ENCODE results near the gene CNTN6. TPM values are rescaled to one million over a fixed set of nuclear protein-coding genes. Genes with fewer than 3 reads are reported as not detected.

Gene CNTN6
- total RNA-seq, 1 donor from 2014 or later: not detected

DNA sequence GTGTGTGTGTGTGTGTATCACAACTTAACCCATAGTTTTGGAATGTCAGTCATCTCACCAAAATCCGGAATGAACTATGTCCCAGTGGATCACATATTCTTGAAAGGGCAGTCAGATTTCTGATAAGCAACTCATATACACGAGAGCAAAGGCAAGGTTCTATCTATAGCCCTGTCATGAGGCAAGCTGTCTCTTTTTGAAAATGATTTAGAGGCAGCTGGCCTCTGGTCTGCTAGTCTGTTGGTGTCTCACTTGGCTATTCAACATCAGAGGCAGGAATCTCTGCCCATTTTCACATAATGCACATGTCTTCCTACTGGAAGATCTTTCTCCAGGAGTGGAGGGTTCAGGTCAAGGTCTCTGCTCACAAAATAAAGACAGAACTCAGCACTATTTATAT lies 79.8 kb downstream of the CNTN6 start:
- DNase-seq (ENCODE audit: low spot score): no peak

DNA sequence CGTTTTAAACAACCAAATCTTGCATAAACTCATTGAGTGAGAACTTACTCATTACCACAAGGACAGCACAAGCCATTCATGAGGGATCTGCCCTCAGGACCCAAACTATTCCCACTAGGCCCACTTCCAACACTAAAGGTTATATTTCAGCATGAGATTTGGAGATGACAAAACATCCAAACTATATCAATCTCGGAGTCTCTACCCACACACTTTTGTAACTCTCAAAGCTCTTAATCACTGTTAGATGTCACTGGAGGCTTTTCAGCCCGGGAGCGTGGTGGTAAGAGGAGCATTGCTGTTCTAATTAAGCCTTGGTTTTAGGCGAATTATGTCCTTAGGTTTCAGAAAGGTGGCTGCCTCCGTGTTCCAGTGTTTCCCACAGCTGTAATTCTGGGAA lies 86.3 kb downstream of the CNTN6 start:
- DNase-seq (ENCODE audit: low spot score): no peak

DNA sequence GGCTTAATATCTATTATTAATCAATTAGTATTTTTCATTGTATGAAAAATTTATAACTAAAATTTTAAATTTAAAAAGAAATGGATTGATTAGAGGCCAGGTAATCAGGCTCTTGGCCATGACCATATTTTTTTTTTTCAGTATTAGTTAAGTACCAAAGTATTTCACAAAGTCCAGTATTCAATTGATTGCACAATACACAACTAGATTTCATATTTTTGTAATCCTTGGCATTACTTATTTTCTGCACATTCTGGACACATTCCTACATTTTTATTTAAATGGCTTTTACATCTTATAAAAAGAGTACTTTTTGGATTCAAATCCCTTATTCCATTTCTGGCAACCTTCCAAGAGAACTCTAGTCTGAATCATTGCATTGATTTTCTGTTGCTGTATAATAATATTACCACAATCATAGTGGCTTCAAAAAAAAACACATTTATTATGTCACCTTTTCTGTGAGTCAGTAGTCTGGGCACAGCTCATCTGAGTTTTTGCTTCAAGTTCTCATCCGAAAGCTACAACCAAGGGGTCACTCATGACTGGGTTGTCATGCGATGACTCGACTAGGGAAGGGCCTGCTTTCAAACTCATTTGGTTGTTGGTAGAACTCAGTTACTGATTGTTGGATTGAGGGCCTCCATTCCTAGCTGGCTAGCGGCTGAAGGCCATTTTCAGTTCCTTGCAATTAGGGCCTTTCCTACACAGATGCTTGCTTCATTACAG lies 90.7 kb downstream of the CNTN6 start:
- no peak for DNase-seq (ENCODE audit: low spot score)

DNA sequence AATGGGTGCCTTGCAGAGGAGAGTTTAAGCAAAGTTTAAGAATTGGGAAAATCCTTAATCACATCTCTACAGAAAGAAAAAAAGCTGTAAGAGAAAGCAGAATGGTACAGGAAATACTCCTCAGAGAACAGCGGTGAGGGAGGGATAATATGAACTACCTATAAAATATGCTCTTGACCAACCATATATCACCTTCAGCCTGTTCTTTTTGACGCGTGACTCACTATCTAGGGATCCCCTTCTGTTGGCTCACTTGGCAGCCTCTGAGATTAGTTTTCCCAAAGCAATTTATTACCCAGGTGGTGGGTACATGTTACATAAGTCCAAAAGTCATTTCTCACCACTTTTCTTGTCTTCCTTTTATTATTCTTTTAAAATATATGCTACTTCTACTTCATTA lies 97.7 kb downstream of the CNTN6 start:
- no peak for DNase-seq (ENCODE audit: low spot score)

DNA sequence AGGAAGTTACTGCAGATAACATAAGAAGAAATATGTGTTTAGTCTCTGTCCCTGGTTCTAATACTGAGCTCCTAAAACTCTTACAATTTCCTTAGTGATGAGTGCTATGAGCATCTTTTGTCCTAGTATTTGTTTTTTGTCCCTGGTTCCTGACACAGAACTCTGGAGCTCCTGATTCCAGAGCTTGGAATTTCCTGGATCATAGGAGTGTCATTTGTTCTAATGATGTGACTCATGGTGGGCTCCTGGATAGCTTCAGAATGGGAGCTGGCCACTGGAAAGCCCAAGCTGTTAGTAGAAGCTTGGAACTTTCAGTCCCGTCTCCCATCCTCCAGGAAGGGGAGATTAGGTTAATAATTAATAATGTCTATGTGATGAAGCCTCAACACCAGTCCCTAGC lies 98.2 kb downstream of the CNTN6 start:
- no peak for DNase-seq (ENCODE audit: low spot score)

DNA sequence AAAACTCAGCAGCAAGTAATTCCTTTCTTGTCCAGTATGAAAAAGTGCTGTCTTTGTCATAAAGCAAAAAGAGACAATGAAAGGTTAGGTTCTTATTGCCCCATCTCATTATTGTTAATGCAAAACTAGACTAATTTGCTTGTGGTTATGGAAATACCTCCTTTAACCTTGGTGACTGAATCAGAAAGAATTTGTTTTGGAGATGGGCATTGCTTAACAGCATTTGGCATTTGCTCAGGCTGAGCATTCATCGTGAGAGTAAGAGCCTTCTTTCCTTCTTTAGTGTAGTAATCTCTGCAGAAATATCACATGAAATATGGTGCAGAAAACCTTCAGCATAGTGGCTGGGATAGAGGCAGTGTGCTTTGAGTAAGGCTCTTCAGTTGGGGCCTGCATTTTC lies 103.1 kb downstream of the CNTN6 start:
- DNase-seq (ENCODE audit: low spot score): no peak

DNA sequence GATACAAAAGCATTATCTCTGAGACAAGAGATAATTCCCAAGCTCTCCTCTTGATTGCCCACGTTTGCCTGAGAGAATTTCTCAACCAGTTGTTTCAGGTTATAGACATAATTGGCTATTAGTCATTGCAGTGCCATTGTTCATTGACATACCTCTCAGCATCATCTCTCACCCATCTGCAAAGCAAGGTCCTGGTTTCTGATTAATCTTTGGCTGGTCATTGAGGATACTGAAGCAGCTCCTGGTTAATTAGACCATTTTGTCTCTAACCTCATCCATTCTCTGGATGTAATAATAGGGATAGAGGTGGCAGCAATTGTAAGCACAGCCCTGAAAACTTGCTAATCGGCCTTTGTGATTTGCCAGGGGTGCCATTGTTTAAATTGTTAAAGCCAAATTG lies 104.2 kb downstream of the CNTN6 start:
- DNase-seq (ENCODE audit: low spot score): no peak

DNA sequence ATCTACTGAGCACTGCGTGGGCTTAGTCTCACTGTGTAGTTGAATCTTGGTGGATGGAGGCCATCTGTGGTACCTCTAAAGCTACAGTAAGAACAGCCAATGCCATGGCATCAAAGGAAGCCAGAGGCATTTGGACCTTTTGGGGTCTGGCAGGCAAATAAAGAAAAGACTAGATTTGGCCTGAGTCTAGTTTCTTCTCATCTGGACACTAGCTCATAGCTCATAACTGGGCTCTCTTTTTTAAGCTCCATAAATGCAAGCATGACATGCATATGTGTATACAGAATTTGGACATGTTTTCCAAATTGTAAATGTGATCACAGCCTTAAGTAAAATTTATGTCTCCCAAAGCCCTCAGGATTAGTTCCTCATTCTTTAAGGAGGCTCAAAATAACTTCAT lies 107.5 kb downstream of the CNTN6 start:
- no peak for DNase-seq (ENCODE audit: low spot score)

DNA sequence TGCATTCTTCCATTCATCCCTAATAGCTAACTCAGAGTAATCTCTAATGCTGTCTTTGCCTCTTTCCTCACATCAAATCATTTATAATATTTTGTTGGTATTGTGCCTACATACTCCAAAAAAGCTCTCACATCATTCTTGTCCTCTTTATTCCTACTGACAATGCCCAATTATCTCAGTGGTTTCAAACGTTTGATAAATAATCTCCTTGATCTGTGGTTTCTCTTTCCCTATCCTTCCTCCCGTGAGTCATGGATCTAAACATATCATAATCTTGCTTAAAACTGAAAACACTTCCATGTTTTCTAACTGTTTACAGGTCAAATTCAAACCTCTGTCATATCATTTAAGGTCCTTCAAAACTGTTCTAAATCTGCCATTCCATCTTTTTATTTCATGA lies 115.1 kb downstream of the CNTN6 start:
- no peak for DNase-seq (ENCODE audit: low spot score)

DNA sequence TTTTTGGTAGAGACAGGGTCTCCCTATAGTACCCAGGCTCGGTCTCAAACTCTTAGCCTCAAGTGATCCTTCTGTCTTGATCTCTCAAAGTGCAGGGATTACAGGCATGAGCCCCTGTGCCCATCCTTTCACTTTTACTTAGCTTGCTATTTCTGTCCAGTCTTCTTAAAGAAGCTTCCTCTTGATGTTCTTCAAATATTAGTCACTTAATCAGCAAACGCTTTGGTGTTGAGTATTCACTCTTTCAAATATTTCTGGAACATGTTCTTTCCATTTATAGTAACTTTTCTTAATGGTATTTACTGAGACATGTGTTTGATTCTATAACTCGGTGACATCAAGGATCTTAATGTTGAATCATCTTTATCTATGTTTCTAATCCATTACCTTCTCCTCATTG lies 122.1 kb downstream of the CNTN6 start:
- DNase-seq (ENCODE audit: low spot score): no peak

DNA sequence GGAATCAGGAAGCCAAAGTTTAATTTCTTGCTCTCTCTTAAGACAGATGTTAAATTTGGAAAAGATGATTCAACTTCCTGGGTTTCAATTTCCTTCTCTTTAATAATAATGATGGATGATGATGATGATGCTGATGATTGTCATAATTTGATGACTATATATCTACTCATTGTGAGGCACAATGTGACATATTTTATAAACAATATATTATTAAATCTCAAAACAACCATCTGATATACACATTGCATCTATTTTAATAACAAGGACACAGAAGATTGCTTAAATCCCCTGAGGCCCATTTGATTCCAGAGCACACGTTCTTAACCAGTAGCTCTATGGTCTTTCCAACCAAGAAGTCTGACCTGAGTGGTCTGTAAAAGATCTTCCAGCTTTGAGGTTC lies 124.0 kb downstream of the CNTN6 start:
- DNase-seq (ENCODE audit: low spot score): no peak

DNA sequence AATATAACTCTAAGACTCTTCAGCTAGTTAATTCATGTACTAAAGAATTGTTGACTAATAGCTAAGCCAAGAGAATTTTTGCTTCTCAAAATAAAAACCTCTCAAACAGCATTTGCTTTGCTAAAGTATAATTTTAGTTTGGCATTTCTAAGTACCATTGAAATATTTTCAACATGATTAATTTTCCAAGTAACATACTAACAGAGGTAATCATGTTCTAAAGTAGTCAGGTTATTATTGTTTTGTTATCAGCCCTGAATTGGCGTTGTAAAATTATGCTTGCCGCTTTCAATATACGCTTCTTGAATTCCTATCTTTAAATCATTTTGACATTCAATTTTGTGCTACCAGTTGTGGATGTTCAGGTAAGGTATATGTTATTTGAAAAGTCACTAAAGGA lies 134.3 kb downstream of the CNTN6 start:
- no peak for DNase-seq (ENCODE audit: low spot score)

DNA sequence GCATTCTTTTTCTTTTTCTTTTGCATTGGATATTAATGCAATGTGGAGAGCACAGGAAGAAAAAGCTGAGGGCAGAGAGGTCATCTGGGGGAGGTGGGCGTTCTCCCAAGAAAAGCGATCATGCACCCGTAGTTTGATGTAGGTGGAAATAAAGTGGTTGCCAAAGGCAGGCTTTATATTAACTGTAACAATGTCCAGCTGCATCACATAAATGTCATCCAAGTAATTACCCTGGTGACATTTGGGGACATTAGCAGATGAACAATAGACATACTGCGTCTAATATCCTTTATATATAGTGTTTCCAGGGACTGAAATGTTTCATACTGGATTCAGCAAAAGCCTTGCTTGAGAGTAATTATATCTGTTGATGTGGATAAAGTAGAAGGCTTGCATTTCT lies 135.5 kb downstream of the CNTN6 start:
- no peak for DNase-seq (ENCODE audit: low spot score)

DNA sequence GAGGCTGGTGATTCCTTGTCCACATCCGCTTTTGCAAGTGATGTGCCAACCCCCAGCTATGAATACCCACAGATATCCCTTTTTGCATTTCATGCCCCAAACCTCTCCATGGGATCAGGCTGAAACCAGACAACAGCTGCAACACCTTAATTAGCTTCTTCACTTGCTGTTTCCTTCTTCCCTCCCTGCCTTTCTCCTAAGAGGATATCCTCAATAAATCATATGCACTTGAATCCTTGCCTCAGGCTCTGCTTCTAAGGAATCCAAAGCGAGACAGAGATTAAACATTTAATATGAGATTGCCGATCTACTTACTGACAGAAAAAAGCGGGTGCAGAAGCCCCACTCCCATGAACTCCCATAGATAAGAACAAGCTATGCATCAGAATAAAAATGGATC lies 138.1 kb downstream of the CNTN6 start:
- DNase-seq (ENCODE audit: low spot score): no peak

DNA sequence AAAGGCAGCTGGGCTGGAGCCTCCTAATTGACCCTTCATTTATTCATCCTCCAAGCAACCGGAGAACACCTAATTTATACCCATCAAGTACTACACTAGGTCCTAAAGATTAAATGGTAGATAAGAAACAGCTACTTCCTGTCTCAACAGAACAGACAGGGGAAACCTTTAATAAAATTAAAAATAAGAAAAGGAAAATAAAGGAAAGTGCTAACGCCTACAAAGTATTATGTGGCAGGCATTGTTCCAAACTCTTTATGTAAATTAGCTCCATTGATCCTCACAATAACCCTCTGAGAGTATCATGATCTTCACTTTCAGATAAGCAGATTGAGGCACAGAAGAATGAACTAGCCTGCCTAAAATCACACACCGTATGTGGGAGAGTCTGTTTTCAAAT lies 139.5 kb downstream of the CNTN6 start:
- DNase-seq (ENCODE audit: low spot score): no peak

DNA sequence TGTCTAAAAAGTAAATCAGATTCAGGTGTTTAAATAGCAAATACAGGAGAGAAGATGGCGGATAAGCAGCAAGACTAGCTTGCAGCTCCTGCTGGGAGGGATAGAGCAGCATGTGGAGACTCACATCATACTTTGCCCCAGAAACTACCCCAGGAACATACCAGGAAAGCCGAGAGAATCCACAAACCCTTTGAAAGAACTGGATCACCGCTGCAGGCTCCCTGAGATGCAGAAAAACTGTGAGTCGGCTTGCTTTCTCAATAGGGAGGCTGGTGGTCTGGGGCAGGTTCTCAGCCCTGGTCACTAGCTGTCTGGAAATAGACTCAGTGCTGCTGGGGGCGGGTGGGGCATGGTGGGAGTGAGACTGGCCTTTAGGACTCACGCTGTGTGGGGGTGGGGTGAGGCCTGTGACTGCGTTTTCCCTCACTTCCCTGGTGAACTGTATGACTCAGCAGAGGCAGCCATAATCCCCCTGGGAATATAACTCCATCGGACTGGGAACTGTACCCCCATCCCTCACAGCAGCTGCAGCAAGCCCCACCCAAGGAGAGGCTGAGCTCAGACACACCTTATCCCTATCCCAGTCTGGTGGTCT lies 142.8 kb downstream of the CNTN6 start:
- DNase-seq (ENCODE audit: low spot score): no peak

DNA sequence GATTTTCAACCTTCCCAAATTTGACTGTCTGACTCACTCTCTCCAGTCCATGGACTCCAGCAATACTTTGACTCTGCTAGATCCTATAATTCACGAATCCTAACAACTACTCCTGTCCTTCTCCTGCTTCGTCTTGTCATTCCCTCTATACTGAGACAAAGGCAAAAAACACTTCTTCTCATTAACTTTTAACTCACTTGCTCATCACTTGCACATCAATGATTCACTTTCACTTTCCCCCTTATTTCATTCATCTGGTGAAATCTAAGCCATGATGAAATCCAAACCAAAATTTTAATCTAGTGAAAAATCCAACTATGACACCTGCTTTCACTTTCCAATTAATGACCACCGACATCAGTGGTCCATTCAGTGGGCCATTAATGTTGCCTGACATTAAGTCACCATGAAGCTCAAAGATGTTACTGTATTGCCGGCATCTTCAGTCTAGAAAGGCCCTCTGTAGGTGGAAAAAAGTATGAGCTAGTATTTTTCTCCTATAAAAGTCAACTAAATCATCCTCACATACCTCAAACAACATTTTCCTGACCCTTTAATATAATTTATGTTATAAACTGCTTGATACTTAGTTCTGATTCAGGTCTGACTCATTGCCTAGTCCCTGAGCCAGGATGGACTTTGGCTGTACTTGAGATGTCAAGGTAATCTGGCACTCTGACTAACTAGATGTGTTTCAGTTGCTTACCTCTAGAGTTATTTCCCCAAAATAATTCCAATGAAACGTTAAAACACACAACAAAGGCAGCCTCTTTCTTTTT lies 158.6 kb downstream of the CNTN6 start:
- no peak for DNase-seq (ENCODE audit: low spot score)

DNA sequence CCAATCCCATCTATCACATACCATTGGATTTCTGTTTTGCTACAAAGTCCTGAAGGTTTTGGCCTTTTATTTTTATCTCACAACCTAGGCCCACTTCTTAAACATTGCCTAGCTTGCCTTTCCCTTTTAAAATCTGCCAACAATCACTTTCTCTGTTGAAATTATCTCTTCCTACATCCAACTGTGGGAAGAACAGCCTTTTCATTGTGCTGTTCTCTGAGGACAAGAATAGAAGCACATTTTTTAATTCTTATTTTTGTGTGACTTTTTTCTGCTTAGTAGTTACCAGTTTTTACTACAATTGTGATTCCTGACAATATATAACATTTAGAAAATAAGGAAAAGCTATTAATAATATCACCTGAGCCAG lies 159.2 kb downstream of the CNTN6 start:
- no peak for DNase-seq (ENCODE audit: low spot score)

DNA sequence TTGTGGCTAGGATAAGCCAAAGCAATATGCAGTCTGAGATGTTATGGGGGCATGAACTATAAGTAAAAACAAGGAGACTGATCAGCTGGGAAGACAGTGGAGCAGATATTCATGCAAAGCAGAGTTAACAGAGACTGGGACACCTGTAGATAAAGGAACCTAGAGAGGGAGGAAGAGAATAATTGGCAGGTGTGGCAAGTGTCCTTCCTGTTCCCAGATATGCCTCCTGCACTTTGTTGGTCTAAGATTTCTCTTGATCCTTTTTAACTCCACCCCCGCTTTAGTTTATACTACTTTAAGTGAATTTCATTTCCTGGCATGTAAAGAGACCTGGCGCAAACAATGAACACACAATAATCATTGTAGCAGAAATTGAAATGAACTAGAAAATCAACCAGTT lies 169.4 kb downstream of the CNTN6 start:
- no peak for DNase-seq (ENCODE audit: low spot score)

DNA sequence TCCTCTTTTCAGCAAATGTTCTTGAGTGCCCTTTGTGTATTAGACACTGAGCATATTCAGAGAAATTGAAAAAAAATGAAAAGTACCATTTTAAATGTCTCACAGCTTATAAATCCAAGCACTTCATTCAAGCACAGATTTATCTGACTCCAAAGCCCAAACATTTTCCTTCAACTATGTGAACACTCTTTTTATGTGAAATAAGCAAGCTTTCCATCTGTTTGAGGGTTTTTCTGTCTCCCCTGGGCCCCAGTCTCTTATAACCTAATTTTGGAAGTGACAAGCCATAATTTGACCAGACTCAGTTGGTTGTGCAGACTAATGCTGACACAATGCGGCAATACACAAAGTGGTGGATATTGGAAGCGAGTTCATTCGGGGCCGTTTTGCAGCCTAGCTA lies 170.3 kb downstream of the CNTN6 start:
- no peak for DNase-seq (ENCODE audit: low spot score)

DNA sequence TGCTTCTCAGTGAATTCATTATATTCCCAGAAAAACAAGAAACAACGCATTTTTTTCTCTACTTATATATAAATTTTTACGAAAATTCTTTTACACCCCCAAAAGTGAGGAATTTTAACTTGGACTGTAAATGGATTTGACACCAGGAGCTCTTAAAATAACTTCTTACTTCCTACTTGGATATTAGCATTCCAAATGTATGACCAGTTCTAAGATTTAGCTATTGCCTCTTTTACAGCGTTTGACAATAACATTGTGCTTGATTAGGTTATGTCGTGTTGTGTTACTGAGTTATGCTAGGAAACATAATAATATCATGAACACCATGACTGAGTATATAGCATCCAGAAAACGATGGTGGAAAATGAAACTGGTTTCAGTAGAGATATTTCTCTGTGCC lies 177.0 kb downstream of the CNTN6 start:
- DNase-seq (ENCODE audit: low spot score): no peak

DNA sequence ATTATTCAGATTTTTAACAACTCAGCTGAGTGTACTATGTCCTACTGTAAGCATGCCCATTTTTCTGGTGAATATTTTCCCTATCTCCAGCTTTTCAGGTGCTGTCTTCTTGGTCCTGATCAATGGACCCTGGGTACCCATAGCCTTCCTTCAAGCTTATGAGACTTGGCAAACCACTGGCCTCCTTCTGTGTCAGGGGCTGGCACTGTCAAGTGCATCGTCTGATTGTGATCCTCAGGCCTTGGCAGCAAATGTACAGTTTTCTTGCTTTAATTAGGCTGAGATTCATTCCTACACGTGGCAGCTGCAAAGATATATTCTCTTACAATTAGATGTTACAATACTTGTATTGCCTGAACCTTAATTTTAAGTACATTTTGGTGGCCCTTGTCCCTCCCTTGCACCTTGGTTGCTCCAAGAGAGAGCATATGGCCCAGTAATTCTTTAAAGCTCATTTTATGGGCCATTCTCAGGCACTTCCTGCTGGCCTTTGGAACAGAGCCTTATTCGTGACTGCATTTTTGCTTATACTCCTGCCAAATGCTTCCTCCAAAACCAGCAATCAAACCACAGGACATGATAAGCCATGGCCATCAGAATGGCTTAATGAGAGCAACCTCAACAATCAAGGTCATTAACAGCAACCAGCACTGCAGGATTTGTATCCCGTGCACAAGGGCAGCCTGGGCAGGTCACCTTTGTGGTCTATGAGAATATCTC lies 179.9 kb downstream of the CNTN6 start:
- no peak for DNase-seq (ENCODE audit: low spot score)

DNA sequence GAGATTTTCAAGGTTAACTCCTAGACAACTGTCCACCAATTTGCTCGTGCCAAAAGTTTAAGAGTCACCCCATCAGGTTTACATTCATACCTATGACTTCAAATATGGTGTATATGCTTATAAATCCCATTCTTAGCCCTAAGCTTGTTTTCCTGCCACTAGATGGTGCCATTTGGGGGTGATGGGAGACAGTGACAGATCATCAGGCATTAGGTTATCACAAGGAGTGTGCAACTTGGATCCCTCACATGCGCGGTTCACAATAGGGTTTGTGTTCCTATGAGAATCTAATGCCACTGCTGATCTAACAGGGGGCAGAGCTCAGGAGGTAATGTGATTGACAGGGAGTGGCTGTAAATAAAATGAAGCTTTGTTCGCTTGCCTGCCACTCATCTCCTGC lies 182.7 kb downstream of the CNTN6 start:
- DNase-seq (ENCODE audit: low spot score): peak; percentile 30
